ENCODE results near the gene STH.

DNA sequence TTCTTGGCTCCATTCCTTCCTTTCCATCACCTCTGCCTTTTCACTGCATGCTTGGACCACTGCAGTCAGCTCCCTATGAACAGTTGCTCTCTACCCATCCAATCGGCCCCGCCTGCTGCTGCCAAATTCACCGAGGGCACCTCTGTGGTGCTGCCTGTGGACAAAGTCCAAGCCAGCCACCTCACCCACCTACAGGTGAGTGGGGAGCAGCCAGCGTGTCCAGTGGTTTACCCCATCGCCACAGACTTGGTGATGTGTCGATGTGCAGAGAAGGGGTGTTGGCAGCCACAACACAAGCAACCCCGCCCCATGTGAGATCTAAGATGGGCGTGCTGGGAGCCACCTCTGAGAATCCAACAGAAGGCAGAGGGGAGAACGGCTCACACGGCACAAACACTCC is 43.7 kb upstream of the STH start:
- TF ChIP-seq, protein P1, sequence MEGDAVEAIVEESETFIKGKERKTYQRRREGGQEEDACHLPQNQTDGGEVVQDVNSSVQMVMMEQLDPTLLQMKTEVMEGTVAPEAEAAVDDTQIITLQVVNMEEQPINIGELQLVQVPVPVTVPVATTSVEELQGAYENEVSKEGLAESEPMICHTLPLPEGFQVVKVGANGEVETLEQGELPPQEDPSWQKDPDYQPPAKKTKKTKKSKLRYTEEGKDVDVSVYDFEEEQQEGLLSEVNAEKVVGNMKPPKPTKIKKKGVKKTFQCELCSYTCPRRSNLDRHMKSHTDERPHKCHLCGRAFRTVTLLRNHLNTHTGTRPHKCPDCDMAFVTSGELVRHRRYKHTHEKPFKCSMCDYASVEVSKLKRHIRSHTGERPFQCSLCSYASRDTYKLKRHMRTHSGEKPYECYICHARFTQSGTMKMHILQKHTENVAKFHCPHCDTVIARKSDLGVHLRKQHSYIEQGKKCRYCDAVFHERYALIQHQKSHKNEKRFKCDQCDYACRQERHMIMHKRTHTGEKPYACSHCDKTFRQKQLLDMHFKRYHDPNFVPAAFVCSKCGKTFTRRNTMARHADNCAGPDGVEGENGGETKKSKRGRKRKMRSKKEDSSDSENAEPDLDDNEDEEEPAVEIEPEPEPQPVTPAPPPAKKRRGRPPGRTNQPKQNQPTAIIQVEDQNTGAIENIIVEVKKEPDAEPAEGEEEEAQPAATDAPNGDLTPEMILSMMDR (IDR thresholded peaks at IDR 0.05; ENCODE audit: insufficient read depth, low read depth, low read length) = no peak
- TF ChIP-seq EZH2 (IDR thresholded peaks at IDR 0.05; ENCODE audit: insufficient read depth, low read length) = no peak
